ENCODE measurements around the gene CELA3B.
"Not testable (repeated sequence)": the region's sequence is repeated elsewhere in the genome, so short reads cannot be mapped to it uniquely, and the experiment has no call there.

CELA3B gene, protein sequence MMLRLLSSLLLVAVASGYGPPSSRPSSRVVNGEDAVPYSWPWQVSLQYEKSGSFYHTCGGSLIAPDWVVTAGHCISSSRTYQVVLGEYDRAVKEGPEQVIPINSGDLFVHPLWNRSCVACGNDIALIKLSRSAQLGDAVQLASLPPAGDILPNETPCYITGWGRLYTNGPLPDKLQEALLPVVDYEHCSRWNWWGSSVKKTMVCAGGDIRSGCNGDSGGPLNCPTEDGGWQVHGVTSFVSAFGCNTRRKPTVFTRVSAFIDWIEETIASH
- 0 reads per million in 18 experiments for total RNA-seq

DNA sequence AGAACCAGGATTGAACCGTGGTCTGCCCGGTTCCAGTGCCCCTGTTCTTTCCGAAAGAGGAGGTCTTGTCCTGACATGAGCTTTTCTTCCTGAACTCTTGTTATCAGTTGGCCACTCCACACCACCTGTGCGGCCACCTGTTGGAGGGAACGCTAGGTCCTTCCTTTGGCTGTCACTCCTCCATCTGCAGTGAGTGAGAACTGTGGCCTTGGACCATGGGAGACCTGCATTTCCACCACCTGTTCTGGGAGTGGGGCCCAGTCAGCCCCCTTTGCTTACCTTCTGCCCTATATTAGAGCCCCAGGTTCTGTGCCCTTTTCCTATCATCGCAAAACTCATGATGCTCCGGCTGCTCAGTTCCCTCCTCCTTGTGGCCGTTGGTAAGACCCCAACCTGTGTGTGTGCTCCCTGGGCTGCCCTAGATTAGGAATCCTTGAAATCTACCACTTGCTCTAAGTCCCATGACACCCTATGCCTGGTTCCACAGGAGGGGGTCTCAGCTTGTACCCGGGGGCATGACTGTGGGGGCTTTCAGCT lies at the start of gene CELA3B:
TSS of gene CELA3B (plus strand) at position 320 of the 537 bp plus-strand sequence. CDS start at position 338, 18 bp downstream.
- DNase-seq = not testable (repeated sequence)

- DNase-seq = no peak
Measured at GRCh38 chr1:21927533-21928237, 49.1 kb upstream of the CELA3B start.

DNA sequence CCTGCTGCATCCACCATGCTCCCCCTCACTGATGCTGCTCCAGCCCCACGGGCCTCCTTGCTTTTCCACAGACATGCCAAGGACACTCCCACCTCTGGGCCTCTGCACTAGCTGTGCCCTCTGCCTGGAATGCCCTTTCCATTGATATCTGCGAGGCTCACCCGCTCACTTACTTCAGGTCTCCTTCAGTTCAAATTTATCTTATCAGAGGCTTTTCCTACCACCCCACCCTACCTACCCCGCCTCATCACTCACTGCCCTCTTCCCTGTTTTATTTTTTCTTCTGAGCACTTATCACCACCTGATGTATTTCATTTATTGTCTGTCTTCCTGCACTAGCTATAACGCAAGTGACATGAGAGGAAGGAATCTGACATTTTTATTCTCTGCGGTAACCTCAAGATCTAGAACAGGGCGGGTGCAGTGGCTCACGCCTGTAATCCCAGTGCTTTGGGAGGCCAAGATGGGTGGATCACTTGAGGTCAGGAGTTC lies 46.7 kb upstream of the CELA3B start:
- no peak for DNase-seq

DNA sequence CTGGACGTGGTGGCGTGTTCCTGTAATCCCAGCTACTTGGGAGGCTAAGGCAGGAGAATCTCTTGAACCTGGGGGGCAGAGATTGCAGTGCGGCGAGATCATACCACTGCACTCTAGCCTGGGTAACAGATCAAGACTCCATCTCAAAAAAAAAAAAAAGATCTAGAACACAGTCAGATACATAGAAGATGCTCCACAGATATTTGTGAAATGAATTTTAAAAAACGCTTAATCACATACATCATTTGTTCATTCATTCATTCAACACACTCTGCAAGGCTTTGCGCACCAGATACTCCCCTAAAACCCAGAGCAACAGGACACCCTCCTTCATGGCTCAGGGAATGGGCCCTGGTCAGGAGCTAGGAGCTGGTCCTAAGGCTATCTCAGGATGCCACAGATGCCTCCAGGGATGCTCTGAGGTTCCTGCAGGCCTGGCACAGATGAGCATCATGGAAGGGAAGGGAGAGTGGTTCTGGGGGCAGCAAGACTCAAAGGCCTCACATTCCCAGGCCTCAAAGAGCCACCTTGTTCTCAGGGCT lies 46.1 kb upstream of the CELA3B start:
- DNase-seq = no peak

- no peak for DNase-seq
Measured at GRCh38 chr1:21931171-21932093, 45.4 kb upstream of the CELA3B start.

- DNase-seq = peak; percentile 76 to 89
Measured at GRCh38 chr1:21932127-21932526, 44.7 kb upstream of the CELA3B start.

DNA sequence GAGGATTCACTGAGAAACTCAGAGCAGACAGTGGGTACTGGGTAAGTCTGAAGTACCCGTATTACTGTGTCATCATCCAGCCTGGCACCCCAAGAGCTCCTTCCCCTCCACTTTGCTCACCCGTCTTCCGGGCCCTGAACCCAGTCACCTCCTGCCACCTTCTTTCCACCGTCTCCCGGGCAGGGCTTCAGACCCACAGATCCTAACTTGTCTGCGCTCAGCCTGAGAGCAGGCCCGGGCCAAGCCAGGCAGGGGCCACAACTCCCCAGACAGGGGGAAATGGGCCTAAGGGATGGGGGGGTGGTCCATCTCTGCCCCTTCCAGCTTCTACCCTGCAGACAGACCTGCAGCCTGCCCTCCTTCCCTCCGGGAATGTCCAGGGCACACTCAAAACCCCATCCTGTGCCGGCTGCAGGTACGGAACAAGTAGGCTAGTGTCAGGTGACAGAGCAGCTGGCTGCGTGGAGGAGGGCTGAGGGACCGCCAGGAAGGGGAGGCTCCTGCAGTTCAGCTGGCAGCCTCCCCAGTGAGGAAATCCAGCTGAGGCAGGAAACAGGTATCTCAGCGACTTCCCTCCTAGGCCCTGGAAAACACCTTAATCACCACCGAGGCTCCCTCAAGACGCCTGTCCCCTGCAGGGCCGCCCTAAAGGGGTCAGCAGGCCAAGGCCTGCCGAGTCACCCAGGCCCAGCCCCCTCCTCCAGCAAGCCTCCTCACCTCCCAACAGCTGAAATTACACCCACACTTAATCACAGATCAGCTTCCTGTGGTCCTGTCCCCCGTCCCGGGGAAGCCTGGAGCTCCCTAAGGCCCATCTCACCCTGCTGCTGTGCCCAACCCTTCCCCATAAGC lies 43.2 kb upstream of the CELA3B start:
- no peak for DNase-seq

DNA sequence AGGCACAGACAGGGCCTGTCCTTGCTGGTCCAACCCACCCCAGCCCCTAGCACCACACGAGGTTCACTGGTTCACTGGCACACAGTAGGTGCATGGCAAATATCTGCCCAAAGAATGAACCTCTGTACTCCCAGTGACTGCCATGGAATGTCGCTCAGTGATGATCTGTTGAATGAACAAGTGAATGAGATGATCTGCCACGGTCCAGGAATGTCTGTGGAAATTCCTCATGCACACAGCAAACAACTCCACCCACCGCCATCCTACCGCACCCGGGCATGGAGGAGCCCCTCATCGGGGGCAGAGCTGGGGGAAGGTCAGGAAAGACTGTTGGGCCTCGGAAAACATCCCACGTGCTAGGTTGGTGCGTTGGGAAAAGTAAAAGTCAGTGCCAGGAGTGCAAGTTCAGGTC lies 41.4 kb upstream of the CELA3B start:
- no peak for DNase-seq

GRCh38 chr1:21935891-21936365 lies 40.9 kb upstream of the CELA3B start:
- DNase-seq = no peak

- DNase-seq = no peak
Measured at GRCh38 chr1:21936366-21937031, 40.3 kb upstream of the CELA3B start.

DNA sequence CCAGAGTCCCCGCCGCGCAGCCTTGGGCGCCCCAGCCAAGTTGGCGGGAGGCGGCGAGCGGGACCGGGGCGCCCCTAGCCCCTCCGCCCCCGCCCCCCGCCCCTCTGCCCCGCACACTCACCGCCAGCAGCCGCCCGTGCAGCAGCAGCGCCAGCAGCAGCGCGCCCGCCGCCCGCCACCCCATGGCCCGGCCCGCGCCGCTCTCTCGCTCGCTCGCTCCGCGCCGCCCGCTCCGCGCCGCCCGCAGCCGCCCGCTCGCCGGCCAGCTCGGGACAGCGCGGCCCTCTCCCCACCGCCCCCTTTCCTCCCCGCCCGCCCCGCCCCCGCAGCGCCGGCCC lies 39.8 kb upstream of the CELA3B start, which contains the start of gene HSPG2:
TSS of gene HSPG2 (minus strand) at position 277 of the 338 bp plus-strand sequence. CDS start at position 184, 93 bp downstream.
- DNase-seq = no peak

DNA sequence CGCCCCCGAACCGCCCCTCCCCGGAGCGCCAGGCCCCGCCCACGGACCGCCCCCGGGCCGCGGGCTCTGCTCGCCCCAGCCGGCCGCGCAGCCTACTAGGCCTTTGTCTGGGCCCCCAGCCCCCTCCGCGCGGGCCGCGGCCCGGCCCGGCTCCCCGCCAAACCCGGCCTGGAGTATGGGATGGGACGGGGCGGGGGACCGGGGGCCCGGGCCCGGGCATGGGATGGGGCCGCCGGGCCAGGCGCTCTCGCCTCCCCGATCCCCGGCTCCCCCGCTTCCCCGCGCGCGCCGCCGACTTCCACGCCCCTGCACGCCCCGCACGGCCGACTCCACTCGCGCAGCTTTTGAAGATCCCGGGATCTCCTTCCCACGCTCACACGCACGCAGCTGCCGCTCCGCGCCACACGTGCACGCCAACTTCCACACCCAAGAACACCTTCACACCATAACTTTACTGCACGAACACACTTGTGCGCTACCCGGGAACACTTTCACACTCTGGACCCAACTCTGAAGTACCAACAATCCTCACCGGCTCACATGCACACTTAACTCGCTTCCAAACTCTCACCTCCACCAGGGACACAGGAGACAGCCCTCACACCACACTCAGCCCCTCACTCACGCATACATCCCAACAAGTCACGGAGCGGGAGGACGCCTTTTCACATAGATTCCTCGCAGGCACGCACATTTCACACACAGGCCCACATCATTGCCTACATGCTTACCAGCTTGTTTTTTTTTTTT lies 39.3 kb upstream of the CELA3B start:
- peak; percentile 49 to 63 for DNase-seq

DNA sequence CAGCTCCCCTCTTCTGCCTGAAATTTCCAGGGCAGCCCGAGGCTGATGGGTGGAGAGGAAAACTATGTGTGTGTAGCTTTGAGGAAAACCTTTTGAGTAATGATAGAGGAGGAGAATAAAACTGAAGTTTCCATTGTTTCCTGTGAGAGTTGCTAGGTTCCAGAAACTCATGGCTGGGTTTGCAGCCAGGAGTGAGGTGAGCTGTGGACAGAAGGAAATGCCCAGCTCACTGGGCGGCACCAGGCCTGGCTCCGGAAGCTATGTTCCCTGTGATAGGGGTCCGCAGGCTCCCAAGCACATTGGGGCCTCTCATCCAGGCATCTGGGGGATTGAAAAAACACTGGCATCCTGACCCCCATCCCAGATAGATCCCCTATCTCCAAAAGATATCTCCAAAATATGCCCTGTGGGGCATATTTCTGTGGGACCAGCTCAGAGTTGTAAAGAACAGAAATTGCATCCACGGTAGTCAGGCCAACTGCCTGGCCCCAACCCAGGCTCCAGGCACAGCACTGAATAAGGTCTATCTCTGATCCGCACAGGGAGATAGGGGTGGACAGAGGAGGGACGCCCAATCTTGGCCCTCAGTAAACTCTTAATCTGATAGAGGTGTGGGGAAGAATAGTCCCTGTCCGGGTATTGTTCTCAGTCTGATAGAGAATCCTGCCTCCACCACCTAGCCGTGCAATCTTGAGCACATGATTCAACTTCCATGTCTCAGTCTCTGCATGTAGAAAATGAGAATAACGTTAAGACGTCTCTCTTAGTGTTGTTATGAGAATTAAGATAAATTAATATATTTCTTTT lies 37.9 kb upstream of the CELA3B start:
- DNase-seq = peak in 1 of 2 donors; percentile 10

DNA sequence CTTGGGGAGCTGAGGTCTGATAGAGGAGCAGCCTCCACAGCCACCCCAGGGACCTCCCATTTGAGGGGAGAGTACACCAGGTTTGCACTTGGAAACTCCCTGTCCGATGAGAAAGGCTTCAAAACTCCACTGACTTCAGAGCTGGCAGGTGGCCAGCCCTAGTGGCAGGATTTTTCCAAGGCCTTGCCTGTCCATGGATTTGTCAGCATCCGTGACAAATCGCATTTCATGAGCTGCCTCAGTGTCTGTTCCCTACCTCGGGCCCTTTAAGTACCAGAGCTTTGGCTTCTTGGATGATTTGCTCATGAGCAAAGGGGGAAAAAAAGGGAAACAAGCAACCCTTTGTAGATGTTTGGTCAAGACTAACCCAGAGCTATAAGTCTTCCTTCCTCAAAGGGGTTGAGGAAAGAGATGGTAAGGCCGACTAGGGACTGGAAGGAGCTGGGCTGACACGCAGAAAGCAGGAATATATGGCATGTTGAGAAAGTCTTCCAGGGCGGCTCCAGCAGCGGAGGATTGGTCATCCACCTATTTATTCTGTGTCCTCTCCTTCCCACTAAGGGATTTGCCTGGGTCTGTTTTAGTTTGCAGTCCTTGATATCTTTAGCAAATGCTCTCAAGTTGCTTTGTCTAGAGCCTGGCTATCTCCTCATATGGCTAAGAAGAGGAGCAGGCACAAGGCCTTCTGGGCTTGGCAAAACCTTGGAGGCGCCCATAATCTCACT lies 37.0 kb upstream of the CELA3B start:
- peak; percentile 72 to 84 for DNase-seq

DNA sequence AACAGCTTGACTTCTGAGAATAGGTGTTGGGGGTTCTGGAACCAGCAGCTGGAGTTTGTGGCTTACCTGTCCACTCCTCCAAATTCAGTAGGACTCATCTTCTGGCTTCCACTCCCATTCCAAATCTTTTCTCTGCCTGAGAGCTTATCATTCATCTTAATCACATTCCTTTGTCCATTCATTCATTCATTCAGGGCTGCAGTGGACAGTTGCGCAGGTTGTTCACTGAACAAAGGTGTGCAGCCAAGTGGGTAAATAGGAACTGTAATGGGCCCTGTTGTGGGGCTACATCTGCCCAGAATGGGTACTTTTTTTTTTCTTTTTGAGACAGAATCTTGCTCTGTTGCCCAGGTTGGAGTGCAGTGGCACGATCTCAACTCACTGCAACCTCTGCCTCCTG lies 36.3 kb upstream of the CELA3B start:
- DNase-seq = no peak

- no peak for DNase-seq
Measured at GRCh38 chr1:21941370-21941769, 35.5 kb upstream of the CELA3B start.

DNA sequence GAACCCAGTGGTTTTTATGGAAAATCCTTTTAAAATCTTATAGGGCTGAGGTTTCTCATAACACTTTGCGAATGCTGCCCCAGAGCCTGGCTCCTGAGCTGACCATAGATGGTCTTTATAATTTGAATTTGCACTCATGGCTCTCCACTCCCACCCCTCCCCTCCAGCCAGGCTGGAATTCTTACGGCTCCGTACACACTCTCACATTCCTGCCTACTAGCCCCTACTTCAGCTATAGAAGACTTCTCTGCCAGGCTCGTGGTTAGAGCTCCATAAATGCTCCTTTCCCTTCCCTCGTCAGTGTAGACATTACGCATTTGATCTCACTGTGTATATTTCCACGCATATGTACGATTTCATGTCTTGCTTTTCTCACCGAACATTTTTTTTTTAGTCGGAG lies 34.4 kb upstream of the CELA3B start:
- no peak for DNase-seq

GRCh38 chr1:21942959-21943640 lies 33.7 kb upstream of the CELA3B start:
- DNase-seq = not testable (repeated sequence)
